Endodermal cell (in vitro differentiated cells): ENCODE measurements around the gene EP400. TPM values are rescaled to one million over a fixed set of nuclear protein-coding genes. Genes with fewer than 3 reads are reported as not detected.

Experiments
- DNase-seq: peaks from one replicate; pipeline ENCODE4 v3.0.0-alpha.2; 2017
- H3K27ac ChIP-seq: 2 replicates; pipeline ENCODE4 v1.5.1; 2013; ENCODE audit warnings: mild to moderate bottlenecking, low read depth, low read length, moderate library complexity
- H3K27me3 ChIP-seq: 2 replicates; pipeline ENCODE4 v1.6.1; 2013; ENCODE audit warnings: mild to moderate bottlenecking, low read length, moderate library complexity; ENCODE audit not compliant: insufficient read depth, control insufficient read depth, poor library complexity, severe bottlenecking
- H3K36me3 ChIP-seq: 2 replicates; pipeline ENCODE4 v1.7.0; 2013; ENCODE audit warnings: mild to moderate bottlenecking, low read length, moderate library complexity; ENCODE audit not compliant: control insufficient read depth, insufficient read depth
- H3K4me1 ChIP-seq: one replicate; pipeline ENCODE4 v1.7.0; 2013; ENCODE audit warnings: low read length; ENCODE audit not compliant: control insufficient read depth, insufficient read depth
- H3K4me3 ChIP-seq: 2 replicates; pipeline ENCODE4 v1.5.1; 2013; ENCODE audit warnings: mild to moderate bottlenecking, low read length, moderate library complexity
- H3K9ac ChIP-seq: 2 replicates; pipeline ENCODE4 v1.6.1; 2013; ENCODE audit warnings: mild to moderate bottlenecking, low read length, moderate library complexity; ENCODE audit not compliant: poor library complexity, severe bottlenecking; ENCODE audit errors: extremely low read depth
- H3K9me3 ChIP-seq: 2 replicates; pipeline ENCODE4 v1.6.1; 2013; ENCODE audit warnings: mild to moderate bottlenecking, low read length, moderate library complexity; ENCODE audit not compliant: control insufficient read depth
- H3K27ac Mint-ChIP-seq: 2 replicates; pipeline ENCODE4 v1.8.0; 2020; ENCODE audit warnings: mixed read lengths
- H3K27me3 Mint-ChIP-seq: 2 replicates; pipeline ENCODE4 v1.8.0; 2021; ENCODE audit warnings: mild to moderate bottlenecking, mixed read lengths; ENCODE audit not compliant: insufficient read depth
- H3K36me3 Mint-ChIP-seq: 2 replicates; pipeline ENCODE4 v1.8.0; 2020; ENCODE audit warnings: low read depth, mixed read lengths
- H3K4me1 Mint-ChIP-seq: 2 replicates; pipeline ENCODE4 v1.8.0; 2020; ENCODE audit warnings: mixed read lengths
- H3K4me3 Mint-ChIP-seq: 2 replicates; pipeline ENCODE4 v1.8.0; 2020; ENCODE audit warnings: mild to moderate bottlenecking, moderate library complexity, mixed read lengths
- H3K9me3 Mint-ChIP-seq: 2 replicates; pipeline ENCODE4 v1.8.0; 2020; ENCODE audit warnings: mild to moderate bottlenecking, mixed read lengths
- CTCF ChIP-seq: fragments of 200-600 bp; sonication (generic); conservative IDR thresholded peaks from 2 replicates; pipeline ENCODE4 v1.5.0; 2021; ENCODE audit warnings: antibody characterized with exemption, mild to moderate bottlenecking
- WGBS, 2 experiments: methylation state at CpG; one replicate each; pipeline versions ENCODE4 v1.1.5 to v1.1.7; 2013; ENCODE audit warnings: missing lambda C conversion rate in 2 of 2, mixed read lengths in 1 of 2; ENCODE audit not compliant: insufficient coverage in 1 of 2, insufficient read length in 1 of 2; 5-methylcytosine and 5-hydroxymethylcytosine counted together
- total RNA-seq, 2 donors: library from RNA; stranded (reverse); fragmentation: NEBNext Ultra II Directional in 1 of 2; extraction: Animal tissue kit (Norgen Biotek cat#: 25700) in 1 of 2; gene quantifications; 2 replicates in 1 of 2; 3 replicates in 1 of 2; pipeline ENCODE4 v1.2.1, GENCODE V29; 2021

Gene EP400
- total RNA-seq, 2 donors from 2014 or later = 64.7 to 78.3 TPM

- peaks cover 24% of the 10 kb centered on the region for H3K36me3 Mint-ChIP-seq
- TF ChIP-seq CTCF = no peak
- H3K9me3 Mint-ChIP-seq = no peaks in the 10 kb centered on the region
- H3K27ac ChIP-seq = no peak overlapping the region
- no peaks in the 10 kb centered on the region for H3K27me3 ChIP-seq
- no peaks in the 10 kb centered on the region for H3K9me3 ChIP-seq
- H3K27me3 Mint-ChIP-seq = no peaks in the 10 kb centered on the region
- H3K9ac ChIP-seq = no peak overlapping the region
- no peak for DNase-seq
- no peak overlapping the region for H3K4me3 Mint-ChIP-seq
- no peak overlapping the region for H3K27ac Mint-ChIP-seq
- H3K36me3 ChIP-seq = peaks cover 10% of the 10 kb centered on the region
- no peaks in the 10 kb centered on the region for H3K4me1 ChIP-seq
- no peak overlapping the region for H3K4me3 ChIP-seq
- WGBS, 2 experiments = 94 to 96% methylated on average over 30 to 37 of the region's 37 CpGs
- H3K4me1 Mint-ChIP-seq = no peaks in the 10 kb centered on the region
These were observed 30.2 kb upstream of the EP400 start for GRCh38 chr12:131919366-131920156.

GRCh38 chr12:131920157-131920508, 29.6 kb upstream of the EP400 start:
- Histone ChIP-seq H3K4me3 (no peak overlapping the region), H3K27me3 (no peaks in the 10 kb centered on the region), H3K4me1 (no peaks in the 10 kb centered on the region), H3K9me3 (no peaks in the 10 kb centered on the region), H3K27ac (no peak overlapping the region), H3K9ac (no peak overlapping the region), H3K36me3 (peaks cover 10% of the 10 kb centered on the region)
- Mint-ChIP-seq H3K4me3 (no peak overlapping the region), H3K27ac (no peak overlapping the region), H3K4me1 (no peaks in the 10 kb centered on the region), H3K9me3 (peaks cover 3% of the 10 kb centered on the region), H3K36me3 (peaks cover 19% of the 10 kb centered on the region), H3K27me3 (no peaks in the 10 kb centered on the region)
- no peak for DNase-seq
- WGBS, 2 experiments = 96 to 99% methylated on average over 12 to 14 of the region's 14 CpGs
- no peak for TF ChIP-seq CTCF

- Histone ChIP-seq H3K27ac (no peak overlapping the region), H3K36me3 (peaks cover 5% of the 10 kb centered on the region), H3K9me3 (no peaks in the 10 kb centered on the region), H3K9ac (no peak overlapping the region), H3K27me3 (no peaks in the 10 kb centered on the region), H3K4me3 (no peak overlapping the region), H3K4me1 (no peaks in the 10 kb centered on the region)
- Mint-ChIP-seq H3K4me1 (no peaks in the 10 kb centered on the region), H3K4me3 (no peak overlapping the region), H3K36me3 (peaks cover 19% of the 10 kb centered on the region), H3K27ac (no peak overlapping the region), H3K27me3 (no peaks in the 10 kb centered on the region), H3K9me3 (peaks cover 6% of the 10 kb centered on the region)
- WGBS, 2 experiments = 94 to 95% methylated on average over 26 to 35 of the region's 35 CpGs
- TF ChIP-seq CTCF = no peak
- DNase-seq = no peak
These were observed 28.6 kb upstream of the EP400 start for GRCh38 chr12:131920902-131921840.
